Gastroesophageal sphincter (tissue), 3 donors: Measurements from ENCODE around the gene CIAO1.

Source experiments
- CTCF ChIP-seq, 4 experiments: fragments of 200-600 bp in 2 of 4; fragments of 450-650 bp in 2 of 4; sonication (generic) in 1 of 4; IDR thresholded peaks; one replicate each; pipeline ENCODE4 v1.5.1; 2017 to 2019; ENCODE audit warnings: antibody characterized with exemption in 4 of 4, mild to moderate bottlenecking in 2 of 4, moderate library complexity in 2 of 4
- POLR2A ChIP-seq, 2 donors: fragments of 450-650 bp; IDR thresholded peaks; one replicate each; pipeline ENCODE4 v1.6.1; 2017; ENCODE audit warnings: antibody characterized with exemption in 2 of 2, mild to moderate bottlenecking in 2 of 2, moderate library complexity in 1 of 2
- POLR2AphosphoS5 ChIP-seq: sonication (generic); formaldehyde crosslinking; IDR thresholded peaks from one replicate; pipeline ENCODE4 v1.6.1; 2017; ENCODE audit warnings: antibody characterized with exemption

GRCh38 chr2:96248624-96249023 is 17.4 kb upstream of the CIAO1 start:
- no peak for TF ChIP-seq POLR2A (IDR thresholded peaks at IDR 0.05)
- TF ChIP-seq CTCF (IDR thresholded peaks at IDR 0.05) = no peak
- no peak for TF ChIP-seq POLR2AphosphoS5
